Stimulated activated CD4-positive, alpha-beta T cell treated with anti-CD3 and anti-CD28 coated beads, Interleukin-12 subunit alpha, Interleukin-12 subunit beta, amount 100 ng/mL, for 24 hours (primary cell): Measurements from ENCODE around the gene KIF1B.

Source experiments
- DNase-seq, 2 experiments: peaks; one replicate each; pipeline ENCODE4 v3.0.0-alpha.2; 2020; ENCODE audit warnings: low read depth in 2 of 2

KIF1B gene

DNA sequence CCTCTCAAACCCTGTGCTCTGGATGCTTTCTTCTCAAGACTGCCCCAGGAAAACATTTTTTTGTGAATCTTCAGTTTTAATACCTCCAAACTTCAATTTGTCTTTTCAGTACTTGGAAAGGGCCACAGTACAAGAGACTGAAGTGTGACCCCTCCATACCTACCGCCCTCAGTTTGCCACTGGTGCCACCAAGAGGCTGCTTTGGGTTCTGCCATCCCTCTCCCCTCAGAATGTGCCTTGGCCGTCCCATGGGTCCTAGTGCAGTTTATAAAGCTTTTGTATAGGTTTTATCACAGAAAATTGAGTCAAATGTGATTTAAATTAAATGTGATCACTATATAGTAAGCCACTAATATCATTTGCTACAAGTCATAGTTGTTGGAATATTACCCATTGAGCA, 127.7 kb downstream of the KIF1B start:
- peak; percentile 3 to 33 for DNase-seq

DNA sequence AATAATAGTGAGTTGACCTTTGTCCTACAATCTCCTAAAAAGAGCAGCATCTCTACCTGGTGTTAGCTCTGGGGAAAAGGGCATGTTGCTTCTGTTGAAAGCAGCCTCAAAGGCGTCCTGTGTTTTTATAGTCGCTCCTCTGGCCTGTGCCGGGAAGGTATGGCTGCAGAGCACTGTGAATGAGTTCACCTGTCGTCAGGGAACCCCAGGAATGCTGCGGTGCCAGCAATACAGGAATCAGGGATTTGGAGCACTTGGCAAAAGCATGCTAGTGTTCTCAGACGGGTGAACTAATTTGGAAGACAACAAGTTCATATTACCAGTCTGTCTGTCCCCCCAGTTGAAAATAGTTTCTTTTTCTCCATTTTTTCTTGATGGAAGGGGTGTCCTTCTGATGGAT, 128.2 kb downstream of the KIF1B start:
- DNase-seq, result no peak

GRCh38 chr1:10339036-10339567, 128.7 kb downstream of the KIF1B start:
- no peak for DNase-seq

GRCh38 chr1:10339815-10340214, 129.4 kb downstream of the KIF1B start:
- no peak for DNase-seq

GRCh38 chr1:10340930-10341590, 130.7 kb downstream of the KIF1B start:
- no peak for DNase-seq

- DNase-seq, result no peak
These were observed 136.7 kb downstream of the KIF1B start for GRCh38 chr1:10347109-10347508.

GRCh38 chr1:10353282-10353681, 142.9 kb downstream of the KIF1B start:
- no peak for DNase-seq

- DNase-seq, result no peak
These were observed 143.3 kb downstream of the KIF1B start for GRCh38 chr1:10353693-10354092.

GRCh38 chr1:10360045-10360444, 149.7 kb downstream of the KIF1B start:
- no peak for DNase-seq

DNA sequence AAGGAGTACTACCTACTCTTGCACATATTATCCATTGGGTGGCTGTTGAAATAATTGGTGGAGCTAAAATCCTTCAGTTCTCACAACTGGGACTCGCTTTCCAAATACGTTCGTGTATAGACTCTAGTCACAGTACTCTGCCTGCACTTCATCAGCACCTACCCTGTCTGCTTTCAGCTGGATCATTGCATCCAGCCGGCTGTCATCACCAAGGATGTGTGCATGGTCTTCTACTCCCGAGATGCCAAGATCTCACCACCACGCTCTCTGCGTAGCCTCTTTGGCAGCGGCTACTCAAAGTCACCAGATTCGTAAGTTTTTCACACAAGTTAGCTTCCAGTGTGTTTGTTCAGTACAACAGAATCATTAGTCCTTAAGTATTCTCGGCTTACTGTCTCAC, 151.1 kb downstream of the KIF1B start:
- DNase-seq, result no peak

- no peak for DNase-seq
These were observed 157.8 kb downstream of the KIF1B start for GRCh38 chr1:10368194-10368593.

DNA sequence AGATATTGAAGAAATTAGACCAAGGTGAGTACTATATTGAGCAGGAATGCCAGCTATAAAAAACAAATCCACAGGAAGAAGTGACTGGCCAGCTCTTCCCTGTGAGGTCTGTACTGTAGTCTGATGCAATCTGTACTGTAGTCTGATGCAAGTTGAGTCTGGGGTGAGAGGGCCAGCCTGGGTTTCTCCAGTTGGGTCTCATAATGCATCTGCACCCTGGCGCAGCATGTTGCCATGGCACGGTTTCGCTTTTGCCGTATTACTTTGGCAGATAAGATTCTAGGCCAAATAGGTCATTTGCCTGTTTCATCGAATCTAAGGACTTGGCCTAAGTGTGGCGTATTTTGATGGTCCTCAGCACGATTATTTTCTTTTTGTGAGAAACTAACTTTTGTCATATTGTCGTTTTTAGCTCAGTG, 164.1 kb downstream of the KIF1B start:
- no peak for DNase-seq

- DNase-seq, result peak in 1 of 2 experiments; percentile 23
These were observed 167.1 kb downstream of the KIF1B start for GRCh38 chr1:10377365-10378029.

DNA sequence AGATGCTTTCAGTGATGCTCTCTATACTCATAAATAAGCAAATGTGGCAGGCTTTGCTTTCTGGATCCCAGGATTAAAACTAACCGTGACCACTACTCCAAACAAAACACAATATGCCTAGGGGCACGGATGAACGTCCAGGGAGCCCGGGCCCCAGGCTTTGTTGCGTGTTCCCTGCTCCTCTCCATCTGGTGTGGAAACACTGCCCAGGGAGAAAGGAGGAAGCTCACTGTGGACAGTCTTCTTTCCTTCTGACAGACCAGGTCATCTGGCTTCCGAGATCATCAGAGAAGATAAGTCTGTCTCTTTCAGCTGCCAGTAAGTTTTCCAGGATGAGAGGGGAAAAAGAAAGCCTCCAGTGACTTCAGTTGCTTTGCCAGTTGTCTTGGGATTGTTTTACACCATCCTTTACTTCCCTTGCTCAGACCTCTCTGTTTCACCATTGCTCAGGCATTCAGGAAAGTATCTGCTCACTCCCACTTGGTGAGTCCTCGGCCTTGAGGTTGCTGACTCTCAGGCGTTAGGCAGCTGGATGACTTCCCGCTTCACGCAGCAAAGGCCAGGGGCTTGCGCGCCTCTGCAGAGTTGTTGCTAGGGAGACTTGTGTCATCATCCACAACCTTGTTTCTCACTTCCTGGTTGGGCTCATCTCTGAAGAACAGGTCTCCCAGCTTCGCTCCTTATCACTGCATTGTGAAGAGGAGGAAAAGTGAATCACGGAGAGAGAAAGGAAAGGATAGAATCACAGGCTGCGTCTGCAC, 167.9 kb downstream of the KIF1B start:
- no peak for DNase-seq

- no peak for DNase-seq
These were observed 168.8 kb downstream of the KIF1B start for GRCh38 chr1:10379101-10379620.

DNA sequence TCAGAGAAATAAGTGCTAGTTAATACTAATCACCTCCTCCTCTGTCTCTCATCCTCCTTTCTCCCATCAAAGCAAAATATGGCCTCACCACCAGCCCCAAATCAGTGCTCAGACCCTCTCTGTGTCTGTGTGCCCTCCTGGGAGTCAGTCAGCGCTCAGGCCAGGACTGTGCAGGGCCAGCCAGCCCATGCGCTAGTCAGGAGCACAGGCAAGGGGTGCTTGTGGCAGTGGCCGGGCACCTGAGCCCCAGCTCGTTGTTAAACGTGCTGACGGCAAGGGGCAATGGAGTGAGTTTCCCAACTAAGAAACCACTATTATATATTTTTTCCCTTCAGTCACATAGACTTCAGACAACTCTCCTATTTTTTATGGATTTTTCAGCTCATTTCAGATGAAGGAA, 169.3 kb downstream of the KIF1B start:
- DNase-seq, result no peak

GRCh38 chr1:10380594-10381275, 170.4 kb downstream of the KIF1B start:
- DNase-seq, result no peak

GRCh38 chr1:10383630-10384029, 173.3 kb downstream of the KIF1B start:
- DNase-seq, result no peak

- no peak for DNase-seq
These were observed 173.8 kb downstream of the KIF1B start for GRCh38 chr1:10384219-10384618.

- DNase-seq, result no peak
These were observed 176.6 kb downstream of the KIF1B start for GRCh38 chr1:10386761-10387676.
